Measurements from ENCODE around the gene SLC19A3. TPM values are rescaled to one million over a fixed set of nuclear protein-coding genes. Genes with fewer than 3 reads are reported as not detected.
A peak's percentile ranks its signal among the peaks of the same experiment; 100 is the strongest.
"Not testable (repeated sequence)": the region's sequence is repeated elsewhere in the genome, so short reads cannot be mapped to it uniquely, and the experiment has no call there.

Gene SLC19A3
- total RNA-seq, 1 donor from 2014 or later: not detected

GRCh38 chr2:227739351-227739750 lies 21.5 kb upstream of the SLC19A3 start:
- no peak overlapping the region for H3K4me3 Mint-ChIP-seq (ENCODE audit: unreplicated experiment)

GRCh38 chr2:227728035-227728434 lies 10.2 kb upstream of the SLC19A3 start, which contains the start of gene SCYGR7:
Gene SCYGR7 (plus strand): TSS chr2:227728335. CDS start chr2:227728335, 0 bp downstream.
- H3K4me3 Mint-ChIP-seq (ENCODE audit: unreplicated experiment): no peak within 1 kb of the TSS
- peaks cover 13% of the 10 kb centered on the region for H3K27me3 Mint-ChIP-seq (ENCODE audit: unreplicated experiment)
- no peaks in the 10 kb centered on the region for H3K36me3 Mint-ChIP-seq (ENCODE audit: unreplicated experiment)
- no peak for TF ChIP-seq CTCF (IDR thresholded peaks at IDR 0.05)
- DNase-seq (ENCODE audit: extremely low spot score, unreplicated experiment): no peak
- no peaks in the 10 kb centered on the region for H3K4me1 Mint-ChIP-seq (ENCODE audit: unreplicated experiment)
- H3K9me3 Mint-ChIP-seq (ENCODE audit: unreplicated experiment): peaks cover 2% of the 10 kb centered on the region
- no peak within 1 kb of the TSS for H3K27ac Mint-ChIP-seq (ENCODE audit: unreplicated experiment)

More at GRCh38 chr2:227739351-227739750, 21.5 kb upstream of the SLC19A3 start:
- no peak for TF ChIP-seq CTCF (IDR thresholded peaks at IDR 0.05)
- H3K4me1 Mint-ChIP-seq (ENCODE audit: unreplicated experiment): no peaks in the 10 kb centered on the region
- DNase-seq (ENCODE audit: extremely low spot score, unreplicated experiment): no peak
- no peaks in the 10 kb centered on the region for H3K36me3 Mint-ChIP-seq (ENCODE audit: unreplicated experiment)
- H3K27me3 Mint-ChIP-seq (ENCODE audit: unreplicated experiment): peaks cover 4% of the 10 kb centered on the region
- H3K9me3 Mint-ChIP-seq (ENCODE audit: unreplicated experiment): no peaks in the 10 kb centered on the region
- H3K27ac Mint-ChIP-seq (ENCODE audit: unreplicated experiment): no peak overlapping the region

- H3K27me3 Mint-ChIP-seq (ENCODE audit: unreplicated experiment): peaks cover 22% of the 10 kb centered on the region
- TF ChIP-seq CTCF (IDR thresholded peaks at IDR 0.05): no peak
- H3K36me3 Mint-ChIP-seq (ENCODE audit: unreplicated experiment): no peaks in the 10 kb centered on the region
- H3K4me3 Mint-ChIP-seq (ENCODE audit: unreplicated experiment): no peak within 1 kb of the TSS
- no peaks in the 10 kb centered on the region for H3K4me1 Mint-ChIP-seq (ENCODE audit: unreplicated experiment)
- DNase-seq (ENCODE audit: extremely low spot score, unreplicated experiment): peak; percentile 62
- no peak within 1 kb of the TSS for H3K27ac Mint-ChIP-seq (ENCODE audit: unreplicated experiment)
- H3K9me3 Mint-ChIP-seq (ENCODE audit: unreplicated experiment): no peaks in the 10 kb centered on the region
Measured at GRCh38 chr2:227724394-227725039, 6.7 kb upstream of the SLC19A3 start, which contains the start of gene SCYGR6. Gene SCYGR6 (minus strand): TSS chr2:227724757. CDS start chr2:227724757, 0 bp downstream.

GRCh38 chr2:227722821-227723220 lies 5.0 kb upstream of the SLC19A3 start:
- not testable (repeated sequence) for H3K36me3 Mint-ChIP-seq (ENCODE audit: unreplicated experiment); H3K4me3 Mint-ChIP-seq (ENCODE audit: unreplicated experiment); H3K4me1 Mint-ChIP-seq (ENCODE audit: unreplicated experiment); H3K27ac Mint-ChIP-seq (ENCODE audit: unreplicated experiment); H3K9me3 Mint-ChIP-seq (ENCODE audit: unreplicated experiment)
- H3K27me3 Mint-ChIP-seq (ENCODE audit: unreplicated experiment): peaks cover 19% of the 10 kb centered on the region
- DNase-seq (ENCODE audit: extremely low spot score, unreplicated experiment): peak; percentile 30

GRCh38 chr2:227720680-227721079 lies 2.9 kb upstream of the SLC19A3 start:
- H3K27me3 Mint-ChIP-seq (ENCODE audit: unreplicated experiment): peaks cover 36% of the 10 kb centered on the region
- no peaks in the 10 kb centered on the region for H3K9me3 Mint-ChIP-seq (ENCODE audit: unreplicated experiment)
- H3K4me1 Mint-ChIP-seq (ENCODE audit: unreplicated experiment): peaks cover 9% of the 10 kb centered on the region
- no peaks in the 10 kb centered on the region for H3K36me3 Mint-ChIP-seq (ENCODE audit: unreplicated experiment)
- H3K27ac Mint-ChIP-seq (ENCODE audit: unreplicated experiment): no peak overlapping the region
- H3K4me3 Mint-ChIP-seq (ENCODE audit: unreplicated experiment): no peak overlapping the region
- DNase-seq (ENCODE audit: extremely low spot score, unreplicated experiment): no peak
- TF ChIP-seq CTCF (IDR thresholded peaks at IDR 0.05): no peak

Data from osteocyte (in vitro differentiated cells).